ENCODE measurements around the gene CORO7. TPM values are rescaled to one million over a fixed set of nuclear protein-coding genes. Genes with fewer than 3 reads are reported as not detected.
A peak's percentile ranks its signal among the peaks of the same experiment; 100 is the strongest.

The CORO7 gene
- total RNA-seq, 1 donor from 2014 or later = 101 TPM

- H3K4me1 Mint-ChIP-seq (ENCODE audit: low read depth) = peaks cover 14% of the 10 kb centered on the region
- H3K4me3 Mint-ChIP-seq (ENCODE audit: low read depth) = no peak overlapping the region
- DNase-seq (ENCODE audit: low spot score) = no peak
- intact Hi-C loops (cut with micrococcal nuclease) = loop anchor here (5.0 kb wide), 1 partner anchor 118 kb away; the partner anchor contains the start of gene CDIP1
- peaks cover 6% of the 10 kb centered on the region for H3K36me3 Mint-ChIP-seq (ENCODE audit: low read depth)
- no peak overlapping the region for H3K27ac Mint-ChIP-seq
- no peaks in the 10 kb centered on the region for H3K27me3 Mint-ChIP-seq (ENCODE audit: low read depth)
- H3K9me3 Mint-ChIP-seq = no peaks in the 10 kb centered on the region
These were observed 3.1 kb upstream of the CORO7 start for GRCh38 chr16:4419402-4419959.

- H3K27ac Mint-ChIP-seq = peak overlapping the region; percentile 88
- DNase-seq (ENCODE audit: low spot score) = peak; percentile 74
- H3K4me1 Mint-ChIP-seq (ENCODE audit: low read depth) = peaks cover 30% of the 10 kb centered on the region
- peaks cover 24% of the 10 kb centered on the region for H3K36me3 Mint-ChIP-seq (ENCODE audit: low read depth)
- no peaks in the 10 kb centered on the region for H3K9me3 Mint-ChIP-seq
- H3K4me3 Mint-ChIP-seq (ENCODE audit: low read depth) = peak overlapping the region; percentile 95
- intact Hi-C loops (cut with micrococcal nuclease) = loop anchor here (1.0 to 5.0 kb wide), 3 partner anchors 10 to 122 kb away; partner anchors contain the start of genes CDIP1, DNAJA3 and HMOX2
- H3K27me3 Mint-ChIP-seq (ENCODE audit: low read depth) = no peaks in the 10 kb centered on the region
These were observed 727 bp downstream of the CORO7 start for GRCh38 chr16:4415538-4416199.

- Mint-ChIP-seq H3K27ac (peak overlapping the region; percentile 88), H3K9me3 (no peaks in the 10 kb centered on the region), H3K36me3 (ENCODE audit: low read depth) (peaks cover 31% of the 10 kb centered on the region), H3K4me1 (ENCODE audit: low read depth) (peaks cover 31% of the 10 kb centered on the region), H3K4me3 (ENCODE audit: low read depth) (peak overlapping the region; percentile 95), H3K27me3 (ENCODE audit: low read depth) (no peaks in the 10 kb centered on the region)
- intact Hi-C loops (cut with micrococcal nuclease) = loop anchor here (2.0 kb wide), 1 partner anchor 62 kb away; the partner anchor contains the start of gene HMOX2
- peak; percentile 84 for DNase-seq (ENCODE audit: low spot score)
These were observed 2.0 kb downstream of the CORO7 start for GRCh38 chr16:4414187-4414917.

- intact Hi-C loops (cut with micrococcal nuclease) = no loop called here
- H3K27me3 Mint-ChIP-seq (ENCODE audit: low read depth) = no peaks in the 10 kb centered on the region
- no peak overlapping the region for H3K27ac Mint-ChIP-seq
- peaks cover 31% of the 10 kb centered on the region for H3K36me3 Mint-ChIP-seq (ENCODE audit: low read depth)
- DNase-seq (ENCODE audit: low spot score) = no peak
- H3K4me3 Mint-ChIP-seq (ENCODE audit: low read depth) = no peak overlapping the region
- peaks cover 31% of the 10 kb centered on the region for H3K4me1 Mint-ChIP-seq (ENCODE audit: low read depth)
- no peaks in the 10 kb centered on the region for H3K9me3 Mint-ChIP-seq
These were observed 3.5 kb downstream of the CORO7 start for GRCh38 chr16:4412854-4413253.

- H3K36me3 Mint-ChIP-seq (ENCODE audit: low read depth) = peaks cover 31% of the 10 kb centered on the region
- peaks cover 31% of the 10 kb centered on the region for H3K4me1 Mint-ChIP-seq (ENCODE audit: low read depth)
- H3K27ac Mint-ChIP-seq = no peak overlapping the region
These were observed 4.2 kb downstream of the CORO7 start for GRCh38 chr16:4412159-4412558.

GRCh38 chr16:4411684-4412083, 4.7 kb downstream of the CORO7 start:
- Mint-ChIP-seq H3K27me3 (ENCODE audit: low read depth) (no peaks in the 10 kb centered on the region), H3K36me3 (ENCODE audit: low read depth) (peaks cover 34% of the 10 kb centered on the region), H3K27ac (no peak overlapping the region), H3K4me3 (ENCODE audit: low read depth) (no peak overlapping the region), H3K4me1 (ENCODE audit: low read depth) (peaks cover 29% of the 10 kb centered on the region), H3K9me3 (no peaks in the 10 kb centered on the region)
- intact Hi-C loops (cut with micrococcal nuclease) = no loop called here
- DNase-seq (ENCODE audit: low spot score) = no peak

More at GRCh38 chr16:4412159-4412558, 4.2 kb downstream of the CORO7 start:
- H3K9me3 Mint-ChIP-seq = no peaks in the 10 kb centered on the region
- no peak overlapping the region for H3K4me3 Mint-ChIP-seq (ENCODE audit: low read depth)
- no peak for DNase-seq (ENCODE audit: low spot score)
- intact Hi-C loops (cut with micrococcal nuclease) = no loop called here
- H3K27me3 Mint-ChIP-seq (ENCODE audit: low read depth) = no peaks in the 10 kb centered on the region

GRCh38 chr16:4410335-4411075, 5.9 kb downstream of the CORO7 start:
- H3K9me3 Mint-ChIP-seq = no peaks in the 10 kb centered on the region
- H3K4me1 Mint-ChIP-seq (ENCODE audit: low read depth) = peaks cover 28% of the 10 kb centered on the region
- no peak for DNase-seq (ENCODE audit: low spot score)
- H3K4me3 Mint-ChIP-seq (ENCODE audit: low read depth) = no peak overlapping the region
- no peak overlapping the region for H3K27ac Mint-ChIP-seq
- peaks cover 43% of the 10 kb centered on the region for H3K36me3 Mint-ChIP-seq (ENCODE audit: low read depth)
- H3K27me3 Mint-ChIP-seq (ENCODE audit: low read depth) = no peaks in the 10 kb centered on the region
- intact Hi-C loops (cut with micrococcal nuclease) = no loop called here

- Mint-ChIP-seq H3K9me3 (no peaks in the 10 kb centered on the region), H3K27me3 (ENCODE audit: low read depth) (no peaks in the 10 kb centered on the region), H3K36me3 (ENCODE audit: low read depth) (peaks cover 46% of the 10 kb centered on the region), H3K4me1 (ENCODE audit: low read depth) (peaks cover 16% of the 10 kb centered on the region), H3K27ac (no peak overlapping the region), H3K4me3 (ENCODE audit: low read depth) (no peak overlapping the region)
- intact Hi-C loops (cut with micrococcal nuclease) = no loop called here
- DNase-seq (ENCODE audit: low spot score) = no peak
These were observed 7.1 kb downstream of the CORO7 start for GRCh38 chr16:4409081-4409932.

GRCh38 chr16:4408323-4408690, 8.1 kb downstream of the CORO7 start:
- Mint-ChIP-seq H3K36me3 (ENCODE audit: low read depth) (peaks cover 51% of the 10 kb centered on the region), H3K4me1 (ENCODE audit: low read depth) (peaks cover 9% of the 10 kb centered on the region), H3K27ac (no peak overlapping the region), H3K9me3 (no peaks in the 10 kb centered on the region), H3K27me3 (ENCODE audit: low read depth) (no peaks in the 10 kb centered on the region), H3K4me3 (ENCODE audit: low read depth) (no peak overlapping the region)
- intact Hi-C loops (cut with micrococcal nuclease) = no loop called here
- no peak for DNase-seq (ENCODE audit: low spot score)

GRCh38 chr16:4407543-4408322, 8.7 kb downstream of the CORO7 start:
- no peak for DNase-seq (ENCODE audit: low spot score)
- Mint-ChIP-seq H3K27ac (no peak overlapping the region), H3K9me3 (no peaks in the 10 kb centered on the region), H3K36me3 (ENCODE audit: low read depth) (peaks cover 47% of the 10 kb centered on the region), H3K4me3 (ENCODE audit: low read depth) (no peak overlapping the region), H3K27me3 (ENCODE audit: low read depth) (no peaks in the 10 kb centered on the region), H3K4me1 (ENCODE audit: low read depth) (peaks cover 7% of the 10 kb centered on the region)
- intact Hi-C loops (cut with micrococcal nuclease) = no loop called here

- Mint-ChIP-seq H3K27ac (no peak overlapping the region), H3K4me3 (ENCODE audit: low read depth) (no peak overlapping the region), H3K27me3 (ENCODE audit: low read depth) (no peaks in the 10 kb centered on the region), H3K4me1 (ENCODE audit: low read depth) (no peaks in the 10 kb centered on the region), H3K9me3 (no peaks in the 10 kb centered on the region), H3K36me3 (ENCODE audit: low read depth) (peaks cover 42% of the 10 kb centered on the region)
- DNase-seq (ENCODE audit: low spot score) = no peak
- intact Hi-C loops (cut with micrococcal nuclease) = loop anchor here (5.0 kb wide), 2 partner anchors 48 to 118 kb away; no protein-coding TSS in a partner anchor
These were observed 11.3 kb downstream of the CORO7 start for GRCh38 chr16:4404967-4405696.
